Brain microvascular endothelial cell (primary cell): ENCODE data around the gene CUEDC2.

Experiments
- DNase-seq: peaks from one replicate; pipeline ENCODE4 v3.0.0-alpha.2; 2020
- H3K27ac ChIP-seq: fragments of 250-450 bp; sonication (Bioruptor Pico); 2 replicates; pipeline ENCODE4 v1.5.1; 2020; ENCODE audit warnings: mild to moderate bottlenecking, moderate library complexity
- H3K27me3 ChIP-seq: fragments of 250-450 bp; sonication (Bioruptor Pico); replicated peaks from 2 replicates; pipeline ENCODE4 v1.5.1; 2020; ENCODE audit warnings: mild to moderate bottlenecking
- H3K36me3 ChIP-seq: fragments of 250-450 bp; sonication (Bioruptor Pico); replicated peaks from 2 replicates; pipeline ENCODE4 v1.5.1; 2020; ENCODE audit warnings: mild to moderate bottlenecking
- H3K4me3 ChIP-seq: 2 replicates; pipeline ENCODE4 v1.5.1; 2011; ENCODE audit warnings: low read depth, mild to moderate bottlenecking, control low read depth, low read length, moderate library complexity
- CTCF ChIP-seq: IDR thresholded peaks from 2 replicates; pipeline ENCODE4 v1.5.1; 2011; ENCODE audit warnings: low read depth, mild to moderate bottlenecking, moderate library complexity, low read length, control low read depth, inconsistent platforms; ENCODE audit errors: missing control alignments
- in situ Hi-C: cut with HindIII; loops from 2 replicates; pipeline ENCODE4 v1.10.0; 2017; ENCODE audit warnings: low sequenced_read_pairs, low pct_ligation_motif_present

The CUEDC2 gene

DNA sequence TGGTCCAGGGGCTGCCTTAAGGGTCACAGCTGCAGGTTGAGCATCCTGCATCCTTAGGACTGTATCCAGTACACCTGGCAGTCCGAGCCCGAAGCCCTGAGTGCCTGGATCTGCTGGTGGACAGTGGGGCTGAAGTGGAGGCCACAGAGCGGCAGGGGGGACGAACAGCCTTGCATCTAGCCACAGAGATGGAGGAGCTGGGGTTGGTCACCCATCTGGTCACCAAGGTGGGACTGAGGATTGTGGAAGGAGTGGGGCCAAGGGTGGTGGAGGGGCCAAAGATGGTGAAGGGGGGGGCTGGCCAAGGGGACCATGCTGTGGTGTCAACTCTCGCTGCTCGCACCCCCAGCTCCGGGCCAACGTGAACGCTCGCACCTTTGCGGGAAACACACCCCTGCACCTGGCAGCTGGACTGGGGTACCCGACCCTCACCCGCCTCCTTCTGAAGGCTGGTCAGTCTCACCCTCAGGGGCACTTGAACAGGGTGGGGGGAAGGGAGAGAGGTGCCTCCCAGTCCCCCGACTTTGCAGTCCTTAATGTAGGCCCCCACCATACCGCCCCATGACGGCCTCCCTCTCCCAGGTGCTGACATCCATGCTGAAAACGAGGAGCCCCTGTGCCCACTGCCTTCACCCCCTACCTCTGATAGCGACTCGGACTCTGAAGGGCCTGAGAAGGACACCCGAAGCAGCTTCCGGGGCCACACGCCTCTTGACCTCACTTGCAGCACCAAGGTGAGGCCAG, 31.6 kb downstream of the CUEDC2 start:
- Histone ChIP-seq H3K36me3 (peaks cover 22% of the 10 kb centered on the region), H3K4me3 (no peak overlapping the region), H3K27ac (no peak overlapping the region), H3K27me3 (no peaks in the 10 kb centered on the region)
- no peak for TF ChIP-seq CTCF
- in situ Hi-C loops, result no loop called here
- no peak for DNase-seq

DNA sequence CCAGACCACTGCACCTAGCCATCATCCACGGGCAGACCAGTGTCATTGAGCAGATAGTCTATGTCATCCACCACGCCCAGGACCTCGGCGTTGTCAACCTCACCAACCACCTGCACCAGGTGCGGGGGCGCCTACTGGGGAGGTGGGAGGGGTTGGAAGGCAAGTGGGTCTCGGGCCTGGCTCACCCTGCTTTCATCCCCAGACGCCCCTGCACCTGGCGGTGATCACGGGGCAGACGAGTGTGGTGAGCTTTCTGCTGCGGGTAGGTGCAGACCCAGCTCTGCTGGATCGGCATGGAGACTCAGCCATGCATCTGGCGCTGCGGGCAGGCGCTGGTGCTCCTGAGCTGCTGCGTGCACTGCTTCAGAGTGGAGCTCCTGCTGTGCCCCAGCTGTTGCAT, 32.3 kb downstream of the CUEDC2 start:
- no peak for DNase-seq
- in situ Hi-C loops, result no loop called here
- Histone ChIP-seq H3K4me3 (no peak overlapping the region), H3K36me3 (peaks cover 22% of the 10 kb centered on the region), H3K27ac (no peak overlapping the region), H3K27me3 (no peaks in the 10 kb centered on the region)
- no peak for TF ChIP-seq CTCF

- peak overlapping the region; percentile 42 for H3K27ac ChIP-seq
- in situ Hi-C loops, result no loop called here
- no peaks in the 10 kb centered on the region for H3K27me3 ChIP-seq
- peaks cover 22% of the 10 kb centered on the region for H3K36me3 ChIP-seq
- DNase-seq, result peak; percentile 76
- H3K4me3 ChIP-seq, result peak overlapping the region; percentile 60
- peak; percentile 75 for TF ChIP-seq CTCF
These were observed 33.0 kb downstream of the CUEDC2 start for GRCh38 chr10:102399217-102400021.

DNA sequence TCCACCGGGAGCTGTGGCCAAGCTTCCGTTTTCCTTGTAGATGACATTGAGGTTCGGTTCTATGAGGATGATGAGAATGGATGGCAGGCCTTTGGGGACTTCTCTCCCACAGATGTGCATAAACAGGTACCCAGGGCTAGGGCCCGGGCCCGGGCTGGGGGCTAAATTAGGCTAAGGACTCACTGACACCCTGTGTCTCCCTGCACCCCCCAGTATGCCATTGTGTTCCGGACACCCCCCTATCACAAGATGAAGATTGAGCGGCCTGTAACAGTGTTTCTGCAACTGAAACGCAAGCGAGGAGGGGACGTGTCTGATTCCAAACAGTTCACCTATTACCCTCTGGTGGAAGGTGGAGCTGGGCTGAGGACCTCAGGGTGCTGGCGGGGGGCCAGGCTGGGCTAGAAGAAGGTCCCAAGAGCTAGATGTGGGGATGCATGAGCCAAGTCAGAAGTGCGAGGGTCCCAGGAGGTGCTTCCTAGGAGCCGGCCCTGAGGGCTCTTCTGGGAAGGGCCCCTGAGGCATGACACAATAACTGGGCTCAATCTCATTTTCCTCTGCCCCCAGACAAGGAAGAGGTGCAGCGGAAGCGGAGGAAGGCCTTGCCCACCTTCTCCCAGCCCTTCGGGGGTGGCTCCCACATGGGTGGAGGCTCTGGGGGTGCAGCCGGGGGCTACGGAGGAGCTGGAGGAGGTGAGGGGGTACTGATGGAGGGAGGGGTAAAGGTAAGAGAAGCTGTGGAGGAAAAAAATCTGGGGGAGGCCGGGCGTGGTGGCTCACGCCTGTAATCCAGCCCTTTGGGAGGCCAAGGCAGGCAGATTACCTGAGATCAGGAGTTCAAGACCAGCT, 34.0 kb downstream of the CUEDC2 start:
- H3K27ac ChIP-seq, result no peak overlapping the region
- DNase-seq, result no peak
- H3K36me3 ChIP-seq, result peaks cover 22% of the 10 kb centered on the region

More for the DNA sequence above, 34.0 kb downstream of the CUEDC2 start:
- TF ChIP-seq CTCF, result no peak
- no peak overlapping the region for H3K4me3 ChIP-seq
- in situ Hi-C loops, result no loop called here
- no peaks in the 10 kb centered on the region for H3K27me3 ChIP-seq
